GM12873 (cell line): ENCODE measurements around the gene CARD8.

ENCODE experiments used
- CTCF ChIP-seq: IDR thresholded peaks from 2 replicates; pipeline ENCODE4 v1.5.1; 2012; ENCODE audit warnings: low read depth, mild to moderate bottlenecking, moderate library complexity, low read length, control low read depth; ENCODE audit not compliant: insufficient read depth; ENCODE audit errors: missing control alignments

The CARD8 gene

GRCh38 chr19:48244281-48244680, 11.4 kb downstream of the CARD8 start:
- TF ChIP-seq CTCF = no peak

GRCh38 chr19:48239582-48240141, 16.1 kb downstream of the CARD8 start:
- TF ChIP-seq CTCF = no peak

- TF ChIP-seq CTCF = no peak
Observed at GRCh38 chr19:48239120-48239519, 16.6 kb downstream of the CARD8 start.

GRCh38 chr19:48237057-48237456, 18.7 kb downstream of the CARD8 start:
- TF ChIP-seq CTCF = no peak

- TF ChIP-seq CTCF = no peak
Observed at GRCh38 chr19:48230555-48231129, 25.1 kb downstream of the CARD8 start.

GRCh38 chr19:48221628-48222027, 34.1 kb downstream of the CARD8 start:
- TF ChIP-seq CTCF = no peak

GRCh38 chr19:48218997-48219396, 36.7 kb downstream of the CARD8 start:
- no peak for TF ChIP-seq CTCF
